Urinary bladder (tissue), 4 donors: ENCODE measurements around the gene POU2AF3. TPM values are rescaled to one million over a fixed set of nuclear protein-coding genes. Genes with fewer than 3 reads are reported as not detected.

Experiments
- DNase-seq: peaks from one replicate; pipeline ENCODE4 v3.0.0-alpha.2; 2015; ENCODE audit errors: extremely low spot score
- H3K27ac ChIP-seq: one replicate; pipeline ENCODE4 v1.5.1; 2013; ENCODE audit warnings: low read depth, mild to moderate bottlenecking, moderate library complexity
- H3K36me3 ChIP-seq: one replicate; pipeline ENCODE4 v1.6.1; 2013; ENCODE audit warnings: mild to moderate bottlenecking, moderate library complexity; ENCODE audit not compliant: insufficient read depth
- H3K4me1 ChIP-seq: one replicate; pipeline ENCODE4 v1.6.1; 2013; ENCODE audit warnings: mild to moderate bottlenecking, moderate library complexity; ENCODE audit not compliant: insufficient read depth
- H3K4me3 ChIP-seq: one replicate; pipeline ENCODE4 v1.5.1; 2013; ENCODE audit warnings: low read depth, low read length
- WGBS: extraction: QIAGEN DNeasy Blood & Tissue Kit; methylation state at CpG from one replicate; pipeline ENCODE4 v1.1.7; 2013; 5-methylcytosine and 5-hydroxymethylcytosine counted together
- polyA plus RNA-seq: library from polyadenylated mRNA; stranded (reverse); fragments of 200-250 nt; gene quantifications from one replicate; pipeline ENCODE4 v1.2.3, GENCODE V29; 2013
- total RNA-seq: library from RNA; depleted of rRNA; stranded (reverse); fragments of >200 nt; gene quantifications from one replicate; pipeline ENCODE4 v1.2.3, GENCODE V29; 2014
- donor health status: healthy with polysubstance abuse.
- donor health status: healthy.

The POU2AF3 gene
- total and polyA plus RNA-seq, 2 donors = 2.5 to 7.7 TPM

DNA sequence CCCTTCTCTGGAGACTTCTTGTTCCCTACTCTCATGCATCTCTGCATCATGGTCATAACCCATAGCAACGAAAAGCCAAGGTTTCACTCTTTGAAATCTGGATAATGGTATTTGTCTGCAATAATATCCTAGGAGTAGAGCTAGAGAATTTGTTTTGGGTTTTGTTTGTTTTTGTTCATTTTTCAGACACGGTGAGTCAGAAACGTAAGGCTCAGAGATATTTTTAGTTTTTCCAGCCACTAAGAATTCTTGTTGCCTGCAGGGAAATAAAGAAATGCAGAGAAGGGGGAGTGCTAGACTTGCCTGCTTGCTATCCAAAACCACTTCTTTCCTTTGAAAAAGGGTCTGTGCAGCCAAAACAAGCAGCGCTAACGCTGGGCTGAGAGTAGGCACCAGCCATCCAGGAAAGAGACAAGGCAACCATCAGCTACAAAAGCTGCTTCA lies 26.0 kb downstream of the POU2AF3 start:
- no peaks in the 10 kb centered on the region for H3K36me3 ChIP-seq
- no peak overlapping the region for H3K4me3 ChIP-seq
- DNase-seq = no peak
- H3K27ac ChIP-seq = no peak overlapping the region
- no peaks in the 10 kb centered on the region for H3K4me1 ChIP-seq
- 34% methylated on average over 5 of the region's 5 CpGs for WGBS

DNA sequence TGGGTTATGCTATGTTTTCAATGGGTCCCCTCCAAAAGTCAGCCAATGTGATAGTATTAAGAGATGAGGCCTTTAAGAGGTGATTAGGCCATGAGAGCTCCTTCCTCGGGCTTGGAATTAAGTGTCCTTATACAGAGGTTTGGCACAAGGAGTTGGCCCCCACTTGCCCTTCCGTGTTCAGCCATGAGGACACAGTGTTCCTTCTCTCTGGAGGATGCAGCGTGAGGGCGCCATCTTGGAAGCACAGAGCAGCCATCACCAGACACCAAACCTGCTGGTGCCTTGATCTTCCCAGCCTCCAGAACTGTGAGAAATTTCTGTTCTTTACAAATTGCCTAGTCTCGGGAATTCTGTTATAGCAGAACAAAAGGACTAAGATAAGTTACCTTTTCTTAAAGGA lies 26.9 kb downstream of the POU2AF3 start:
- no peaks in the 10 kb centered on the region for H3K4me1 ChIP-seq
- H3K4me3 ChIP-seq = no peak overlapping the region
- no peaks in the 10 kb centered on the region for H3K36me3 ChIP-seq
- WGBS = 90% methylated on average over 5 of the region's 5 CpGs
- DNase-seq = no peak
- H3K27ac ChIP-seq = no peak overlapping the region

DNA sequence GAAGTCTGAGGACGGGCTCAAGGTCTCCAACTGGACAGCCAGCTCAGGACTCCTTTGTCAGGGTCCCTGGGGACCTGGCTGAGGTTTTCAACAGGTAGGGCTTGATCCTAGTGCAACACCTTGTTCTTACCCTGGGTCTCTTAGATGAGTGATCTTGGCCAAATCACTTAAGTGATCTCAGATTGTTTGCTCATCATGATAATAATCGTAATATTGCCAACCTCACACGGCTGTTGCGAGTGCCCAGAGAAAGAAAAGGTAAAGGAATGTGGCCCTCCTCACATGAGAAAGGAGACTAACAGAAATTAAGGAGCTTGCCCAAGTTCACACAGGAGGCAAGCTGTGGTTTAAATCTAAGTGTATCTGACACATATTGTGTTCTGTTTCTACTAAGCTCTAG lies 28.5 kb downstream of the POU2AF3 start:
- Histone ChIP-seq H3K36me3 (no peaks in the 10 kb centered on the region), H3K4me3 (no peak overlapping the region), H3K27ac (no peak overlapping the region), H3K4me1 (no peaks in the 10 kb centered on the region)
- DNase-seq = no peak
- 87% methylated on average over 4 of the region's 4 CpGs for WGBS

DNA sequence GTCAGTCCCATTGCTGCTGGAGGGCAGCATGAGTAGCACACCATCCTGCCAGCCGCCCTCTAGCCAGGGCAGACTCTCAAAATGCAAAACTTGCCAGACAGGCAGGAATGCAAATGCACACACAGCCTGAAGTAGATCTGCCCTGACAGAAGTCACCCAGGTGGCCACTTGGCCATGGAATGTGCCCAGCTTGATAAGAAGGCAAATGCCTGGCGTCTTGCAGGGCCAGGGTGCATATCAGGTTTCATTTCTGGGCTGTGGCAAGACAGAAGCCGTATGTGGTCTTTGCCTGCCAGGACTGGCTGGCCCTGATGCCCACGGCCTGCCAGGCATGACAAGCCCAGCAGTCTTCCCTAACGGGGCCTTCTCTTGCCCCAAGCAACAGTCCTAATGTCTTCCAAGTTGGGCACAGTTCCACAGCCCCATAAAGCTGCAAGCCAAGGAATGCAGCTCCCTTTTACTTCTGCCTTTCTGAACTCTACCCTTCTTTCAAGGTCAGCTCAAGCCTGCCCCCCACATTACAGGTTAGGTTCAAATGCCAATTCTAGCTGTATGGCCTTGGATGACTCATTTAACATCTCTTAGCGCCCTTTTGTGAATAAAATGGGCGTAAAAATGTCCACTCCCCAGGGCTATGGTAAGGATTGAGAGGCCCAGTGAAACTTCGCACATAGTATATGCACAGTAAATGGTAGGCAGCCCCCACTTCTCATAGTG lies 29.7 kb downstream of the POU2AF3 start:
- Histone ChIP-seq H3K4me3 (no peak overlapping the region), H3K27ac (no peak overlapping the region), H3K4me1 (no peaks in the 10 kb centered on the region), H3K36me3 (no peaks in the 10 kb centered on the region)
- WGBS = 63% methylated on average over 8 of the region's 8 CpGs
- no peak for DNase-seq

DNA sequence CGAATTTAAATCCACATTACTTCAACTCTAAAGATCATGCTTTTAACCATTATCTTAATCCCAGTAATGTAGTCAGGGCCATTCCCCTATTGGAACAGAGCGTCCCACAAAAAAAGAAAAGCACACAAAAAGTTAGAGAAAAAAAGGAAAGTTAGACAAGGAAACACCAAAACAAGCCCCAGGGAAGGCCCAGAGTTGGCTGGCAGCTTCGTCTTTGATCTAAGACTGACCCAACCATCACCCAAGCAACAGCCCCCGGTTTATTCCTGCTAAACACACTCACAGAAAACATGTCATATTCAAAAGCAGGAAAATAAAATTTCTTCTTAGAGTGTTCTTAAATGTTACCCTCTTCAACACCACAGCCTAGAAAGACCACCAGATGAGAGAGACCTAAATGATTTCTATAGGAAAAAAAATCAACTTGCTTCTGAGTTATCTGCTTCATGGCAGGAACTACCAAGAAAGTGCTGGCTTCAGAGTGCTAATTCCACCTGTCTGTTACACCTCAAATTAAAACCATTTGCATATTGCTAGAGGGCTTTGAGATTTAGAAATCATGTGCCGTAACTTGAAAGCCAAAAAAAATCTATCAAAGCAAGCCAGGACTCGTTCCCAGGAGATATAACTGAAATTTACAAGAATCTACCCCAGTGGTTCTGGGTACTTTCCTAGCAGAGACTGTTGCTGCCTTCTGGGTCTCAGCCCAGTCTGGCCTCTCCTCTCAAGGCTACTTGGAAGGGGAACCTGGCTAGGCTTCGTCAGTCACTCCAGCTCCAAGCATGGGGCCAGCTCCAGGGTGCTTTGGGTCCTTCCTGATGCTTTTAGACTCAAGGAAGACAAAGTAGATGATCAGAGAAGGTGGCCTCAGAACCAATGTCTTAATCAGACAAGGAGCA lies 31.2 kb downstream of the POU2AF3 start:
- no peak overlapping the region for H3K27ac ChIP-seq
- 62% methylated on average over 7 of the region's 7 CpGs for WGBS
- DNase-seq = no peak
- H3K36me3 ChIP-seq = no peaks in the 10 kb centered on the region
- H3K4me1 ChIP-seq = no peaks in the 10 kb centered on the region
- H3K4me3 ChIP-seq = no peak overlapping the region

DNA sequence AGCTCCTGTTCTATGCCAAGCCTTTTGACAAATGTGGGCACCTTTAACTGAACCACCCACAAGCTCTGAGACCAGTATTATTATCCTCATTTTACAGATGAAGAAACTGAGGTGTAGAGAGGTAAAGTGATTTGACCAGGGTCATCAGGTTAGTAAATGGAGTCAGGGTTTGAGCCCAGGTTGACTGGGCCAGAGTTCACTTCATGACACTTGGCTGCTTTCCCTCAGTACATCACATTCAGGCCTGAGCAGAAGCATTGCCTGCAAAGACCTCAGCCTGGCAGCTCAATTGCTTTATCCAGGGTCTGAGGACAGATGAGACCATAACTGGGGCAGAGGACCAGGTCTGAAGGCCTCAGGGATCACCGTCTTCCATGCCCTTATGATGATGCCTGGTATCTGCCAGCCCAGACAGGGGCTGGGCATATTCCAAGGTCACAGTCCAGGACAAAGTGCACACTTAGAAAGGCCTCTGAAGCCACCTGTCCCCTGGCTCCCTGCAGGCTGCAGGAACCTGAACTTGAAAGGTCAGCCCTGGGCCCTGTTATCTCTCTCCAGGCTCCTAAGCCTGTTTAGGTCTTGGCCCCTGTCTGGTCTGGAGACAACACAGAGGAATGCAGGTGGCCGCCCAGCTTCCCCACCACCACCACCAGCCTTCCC lies 32.0 kb downstream of the POU2AF3 start:
- no peak overlapping the region for H3K27ac ChIP-seq
- 86% methylated on average over 2 of the region's 2 CpGs for WGBS
- no peak overlapping the region for H3K4me3 ChIP-seq
- no peaks in the 10 kb centered on the region for H3K36me3 ChIP-seq
- no peaks in the 10 kb centered on the region for H3K4me1 ChIP-seq
- no peak for DNase-seq

DNA sequence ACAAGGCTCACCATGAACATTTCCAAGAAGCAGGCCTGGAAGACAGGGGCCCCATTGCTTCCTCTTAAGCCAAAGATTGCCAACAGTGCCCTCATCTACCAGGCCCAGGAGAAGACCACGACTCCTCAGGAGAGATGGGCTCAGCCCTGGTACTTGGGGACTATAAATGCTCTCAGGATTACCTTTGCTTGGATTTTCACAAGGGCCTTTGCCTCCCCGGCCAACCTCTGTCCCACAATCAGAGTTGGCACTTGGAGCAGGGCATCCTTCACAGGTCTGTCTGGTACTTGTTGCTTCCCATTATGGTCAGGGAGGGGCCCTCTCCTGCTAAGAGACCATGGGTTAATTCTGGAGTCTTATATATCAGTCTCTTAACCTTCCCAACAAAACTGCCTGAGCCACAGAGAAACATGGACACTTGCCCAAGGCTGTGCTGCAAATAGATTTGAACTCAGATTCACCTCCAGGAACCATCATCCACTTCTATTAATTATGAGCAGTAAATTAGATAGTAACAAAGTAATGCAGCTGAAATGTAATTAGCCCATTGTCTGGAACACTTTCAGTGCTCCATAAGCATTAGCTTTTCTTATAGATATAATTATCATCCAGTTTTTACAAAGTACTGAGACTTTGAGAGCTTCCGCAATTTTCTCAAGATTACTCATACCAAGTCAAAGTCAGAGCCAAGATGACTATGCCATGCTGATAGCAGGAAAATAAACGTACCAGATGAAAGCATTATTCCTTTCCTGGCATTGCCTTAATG lies 33.5 kb downstream of the POU2AF3 start:
- Histone ChIP-seq H3K36me3 (no peaks in the 10 kb centered on the region), H3K27ac (peak overlapping the region; percentile 7), H3K4me3 (no peak overlapping the region), H3K4me1 (peaks cover 2% of the 10 kb centered on the region)
- WGBS = 65% methylated on average over 4 of the region's 4 CpGs
- DNase-seq = no peak

DNA sequence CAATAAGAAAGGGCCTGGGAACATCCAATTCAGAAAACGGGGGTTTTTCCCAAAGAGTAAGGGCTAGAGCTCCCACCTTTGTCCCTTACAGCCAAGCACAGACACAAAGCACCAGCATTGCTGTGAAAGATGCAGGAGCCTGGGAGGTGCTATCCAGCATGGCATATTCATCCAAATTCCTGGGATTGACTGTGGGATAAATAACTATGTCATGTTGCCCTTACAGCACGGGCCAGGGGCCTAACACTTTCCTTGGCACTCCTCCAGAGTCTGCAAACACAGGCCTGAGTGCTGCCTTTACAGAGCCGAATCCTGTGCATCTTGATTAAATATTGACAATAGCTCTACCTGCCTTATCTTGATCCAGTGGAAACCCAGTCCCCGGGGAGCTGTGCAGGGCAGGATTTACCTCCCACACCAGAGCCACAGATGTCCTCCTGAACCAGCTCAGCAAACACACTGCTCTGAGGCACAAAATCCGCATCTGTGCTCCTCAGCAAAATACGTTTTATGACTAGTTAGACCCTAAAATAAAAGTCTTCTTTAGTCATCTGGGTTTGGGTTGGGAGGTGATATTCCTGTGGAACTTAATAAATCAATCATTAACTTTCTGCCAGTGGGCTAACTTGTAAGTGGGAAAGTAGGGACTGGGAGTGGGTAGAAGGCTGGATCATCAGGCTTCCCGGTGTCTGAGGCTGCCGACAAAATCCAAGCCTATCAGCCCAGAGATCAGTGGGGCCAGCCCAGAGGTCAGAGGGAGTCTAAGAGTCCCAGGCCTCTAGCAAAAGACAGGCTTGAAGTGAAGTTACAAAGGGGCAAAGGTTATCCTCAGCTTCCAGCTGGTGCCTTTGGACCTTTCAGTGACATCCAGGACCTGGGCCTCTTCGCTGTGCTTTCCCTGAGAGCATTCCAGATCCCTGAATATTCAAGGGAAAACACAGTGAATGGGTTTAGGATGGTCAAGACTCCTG lies 36.5 kb downstream of the POU2AF3 start:
- WGBS = 70% methylated on average over 9 of the region's 9 CpGs
- peaks cover 3% of the 10 kb centered on the region for H3K4me1 ChIP-seq
- H3K4me3 ChIP-seq = no peak overlapping the region
- no peaks in the 10 kb centered on the region for H3K36me3 ChIP-seq
- H3K27ac ChIP-seq = no peak overlapping the region
- DNase-seq = peak; percentile 56

DNA sequence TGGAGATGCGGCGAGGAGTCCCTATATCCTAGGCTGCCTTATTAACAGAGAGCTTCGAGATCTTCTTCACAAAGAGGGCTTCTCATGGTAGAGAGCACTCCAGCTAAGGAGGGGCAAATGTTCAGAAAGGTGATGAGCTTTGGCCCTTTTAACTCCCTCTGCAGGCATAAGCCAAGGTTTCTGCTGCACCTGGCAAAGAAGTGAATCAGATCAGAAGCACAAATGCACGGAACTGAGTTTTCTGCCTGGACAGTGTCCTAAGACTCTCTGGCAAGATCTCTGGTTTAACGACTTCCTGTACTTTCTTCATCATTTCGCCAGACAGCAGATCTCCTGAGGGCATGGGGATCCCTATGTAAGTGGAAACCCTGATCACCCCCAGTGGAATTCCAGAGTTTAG lies 37.2 kb downstream of the POU2AF3 start:
- no peak overlapping the region for H3K27ac ChIP-seq
- no peak for DNase-seq
- peaks cover 3% of the 10 kb centered on the region for H3K4me1 ChIP-seq
- no peak overlapping the region for H3K4me3 ChIP-seq
- 69% methylated on average over 6 of the region's 6 CpGs for whole genome bisulfite sequencing
- no peaks in the 10 kb centered on the region for H3K36me3 ChIP-seq

DNA sequence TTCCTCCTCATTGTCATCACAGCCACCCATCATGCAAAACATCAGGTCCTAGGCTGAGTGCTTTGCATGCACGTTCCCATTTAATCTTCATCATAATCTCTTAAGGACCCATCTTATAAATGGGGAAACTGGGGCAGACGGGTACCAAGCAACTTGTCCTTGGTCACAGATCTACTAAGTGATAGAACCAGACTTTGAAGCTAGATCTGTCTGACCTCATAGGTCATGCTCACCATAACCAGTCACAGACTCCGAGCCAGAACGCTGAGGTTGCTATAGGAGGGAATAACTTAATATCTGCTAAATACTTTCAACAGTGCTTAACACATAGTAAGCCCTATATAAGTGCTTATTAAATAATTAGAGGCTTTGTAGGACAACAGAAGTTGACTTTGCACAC lies 37.7 kb downstream of the POU2AF3 start:
- Histone ChIP-seq H3K36me3 (no peaks in the 10 kb centered on the region), H3K4me3 (no peak overlapping the region), H3K4me1 (peaks cover 3% of the 10 kb centered on the region), H3K27ac (no peak overlapping the region)
- 83% methylated on average over 4 of the region's 4 CpGs for WGBS
- no peak for DNase-seq

DNA sequence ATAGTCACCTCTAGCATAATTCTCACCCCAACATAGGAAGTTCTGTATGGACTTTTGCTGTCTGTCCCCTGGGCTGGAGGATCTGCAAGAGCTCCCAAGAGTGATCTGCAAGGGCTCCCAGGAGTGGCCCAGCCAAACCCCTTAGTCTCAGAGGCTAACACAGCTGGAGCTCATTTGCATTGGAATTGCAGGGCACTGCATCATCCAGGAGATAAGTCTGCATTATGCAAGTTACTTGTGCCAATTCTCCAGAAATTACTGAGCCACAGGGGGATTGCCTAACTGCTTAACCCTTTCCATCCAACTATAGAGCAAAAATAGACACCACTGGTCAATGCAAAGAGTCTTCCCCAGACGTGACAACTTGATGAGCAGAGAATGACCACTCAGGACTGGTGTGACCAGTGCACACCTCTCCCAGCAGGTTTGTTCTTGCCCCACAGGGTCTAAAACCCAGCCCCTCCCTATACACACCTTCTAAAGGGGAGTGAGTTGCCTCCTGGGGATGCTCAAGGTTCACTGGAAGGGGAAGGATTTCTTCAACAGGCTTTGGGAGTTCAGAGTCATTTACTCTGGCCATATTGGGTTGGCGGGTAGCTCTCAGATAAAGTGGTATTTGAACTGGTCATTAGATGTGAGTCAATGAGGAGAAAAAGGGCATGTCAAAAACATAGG lies 38.4 kb downstream of the POU2AF3 start:
- 73% methylated on average over 2 of the region's 2 CpGs for WGBS
- H3K36me3 ChIP-seq = no peaks in the 10 kb centered on the region
- no peak overlapping the region for H3K27ac ChIP-seq
- H3K4me1 ChIP-seq = peaks cover 3% of the 10 kb centered on the region
- no peak for DNase-seq
- no peak overlapping the region for H3K4me3 ChIP-seq

DNA sequence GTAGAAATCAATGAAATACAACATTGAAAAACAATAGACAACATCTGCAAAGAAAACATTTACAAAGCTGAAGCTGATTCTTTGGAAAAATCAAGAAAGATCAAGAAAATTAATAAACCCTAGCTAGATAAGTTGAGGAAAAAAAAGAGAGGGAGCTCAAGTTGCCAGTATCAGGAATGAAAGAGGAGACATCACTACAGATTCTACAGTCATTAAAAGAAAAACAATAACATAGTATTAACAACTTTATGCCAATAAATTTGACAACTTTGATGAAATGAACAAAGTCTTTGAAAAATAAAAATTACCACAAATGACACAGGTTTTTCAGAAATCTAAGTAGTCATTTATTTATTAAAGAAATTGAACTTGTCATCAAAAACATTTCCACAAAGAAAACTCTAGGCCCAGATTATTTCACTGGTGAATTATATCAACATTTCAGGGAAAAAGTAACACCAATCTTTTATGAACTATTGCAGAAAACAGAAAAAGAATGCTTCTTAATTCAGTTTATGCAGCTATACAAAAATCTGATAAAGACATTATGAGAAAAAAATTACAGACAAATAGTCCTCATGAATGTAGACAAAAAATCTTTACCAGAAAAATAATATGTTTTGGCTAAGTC lies 41.5 kb downstream of the POU2AF3 start:
- peaks cover 3% of the 10 kb centered on the region for H3K4me1 ChIP-seq
- H3K27ac ChIP-seq = no peak overlapping the region
- no peak for DNase-seq
- no peak overlapping the region for H3K4me3 ChIP-seq
- no peaks in the 10 kb centered on the region for H3K36me3 ChIP-seq
